OCI-LY3 (cell line): Measurements from ENCODE around the gene KLF8.

Source experiments
- H2AFZ ChIP-seq: fragments of 200-600, 300-600 bp; shearing (Covaris generic); 2 replicates; pipeline ENCODE4 v1.6.0; 2014; ENCODE audit warnings: antibody characterized with exemption, low read depth, low read length
- H3K27ac ChIP-seq: fragments of 200-600, 300-600 bp; sonication (generic); 2 replicates; pipeline ENCODE4 v1.5.1; 2014; ENCODE audit warnings: mild to moderate bottlenecking, low read length, moderate library complexity, mixed read lengths
- H3K27me3 ChIP-seq: fragments of 200-600, 300-600 bp; sonication (generic); 2 replicates; pipeline ENCODE4 v1.6.1; 2014; ENCODE audit warnings: low read depth, low read length, mixed read lengths
- H3K36me3 ChIP-seq: fragments of 200-600, 300-600 bp; sonication (generic); replicated peaks from 2 replicates; pipeline ENCODE3; 2014; ENCODE audit warnings: low read depth, low read length, mixed read lengths
- H3K4me1 ChIP-seq: fragments of 300-600, 200-600 bp; sonication (generic); 2 replicates; pipeline ENCODE4 v1.6.1; 2014; ENCODE audit warnings: low read length, mixed read lengths
- H3K4me2 ChIP-seq: fragments of 200-600, 300-600 bp; sonication (generic); 2 replicates; pipeline ENCODE4 v1.6.1; 2014; ENCODE audit warnings: low read length, mixed read lengths
- H3K4me3 ChIP-seq: fragments of 300-600, 200-600 bp; sonication (generic); 2 replicates; pipeline ENCODE4 v1.5.1; 2014; ENCODE audit warnings: antibody characterized with exemption, mild to moderate bottlenecking, low read length, moderate library complexity
- H3K79me2 ChIP-seq: fragments of 300-600, 200-600 bp; shearing (Covaris generic); 2 replicates; pipeline ENCODE4 v1.6.1; 2014; ENCODE audit warnings: mild to moderate bottlenecking, low read length, mixed read lengths
- H3K9ac ChIP-seq: fragments of 300-600, 200-600 bp; shearing (Covaris generic); 2 replicates; pipeline ENCODE4 v1.6.0; 2014; ENCODE audit warnings: mild to moderate bottlenecking, low read length, moderate library complexity
- H3K9me3 ChIP-seq: fragments of 200-600, 300-600 bp; shearing (Covaris generic); 2 replicates; pipeline ENCODE4 v1.6.1; 2014; ENCODE audit warnings: low read length, mixed read lengths; ENCODE audit not compliant: insufficient read depth
- H4K20me1 ChIP-seq: fragments of 200-600, 300-600 bp; sonication (generic); 2 replicates; pipeline ENCODE4 v1.6.1; 2016; ENCODE audit warnings: low read length, mixed read lengths; ENCODE audit not compliant: insufficient read depth
- CTCF ChIP-seq: fragments of 200-600, 300-600 bp; sonication (generic); IDR thresholded peaks from 2 replicates; pipeline ENCODE4 v1.5.1; 2014; ENCODE audit warnings: antibody characterized with exemption, low read length, low read depth
- EZH2phosphoT487 ChIP-seq: fragments of 200-600 bp; shearing (Covaris generic); IDR thresholded peaks from 2 replicates; pipeline ENCODE4 v1.6.1; 2018; ENCODE audit warnings: antibody characterized with exemption, mixed run types, low read depth

Gene KLF8

DNA sequence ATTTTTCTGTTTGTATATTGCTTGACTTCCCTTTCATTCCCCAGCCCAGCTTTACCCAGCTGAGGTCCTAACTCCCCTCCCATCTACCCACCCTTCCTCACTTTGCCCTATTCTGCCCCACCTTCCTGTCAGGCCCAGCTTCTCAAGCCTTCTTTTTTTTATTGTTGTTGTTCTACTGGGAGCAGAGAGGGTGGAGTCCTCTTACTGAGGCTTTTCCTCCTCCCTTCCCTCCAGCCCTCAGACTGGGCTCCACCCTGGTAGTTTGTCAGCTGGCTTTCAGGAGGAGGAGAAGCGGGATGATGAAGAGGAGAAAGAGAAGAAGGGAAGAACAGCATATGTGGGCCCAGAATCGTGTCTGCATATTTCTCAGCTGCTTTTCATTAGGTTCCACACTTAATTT, 3.2 kb upstream of the KLF8 start:
- Histone ChIP-seq H3K9ac (no peak overlapping the region), H3K4me1 (0 out of 2 replicates have a peak, but pooled peaks cover 3% of the 10 kb centered on the region), H3K9me3 (no peaks in the 10 kb centered on the region), H2AFZ (no peak overlapping the region), H4K20me1 (no peaks in the 10 kb centered on the region), H3K27me3 (no peaks in the 10 kb centered on the region; the same call in 1 of the 2 replicates), H3K4me3 (no peak overlapping the region), H3K36me3 (no peaks in the 10 kb centered on the region), H3K27ac (no peak overlapping the region), H3K79me2 (no peaks in the 10 kb centered on the region), H3K4me2 (no peak overlapping the region)
- TF ChIP-seq EZH2phosphoT487 (no peak), CTCF (no peak)

GRCh38 chrX:56231537-56232090, 542 bp upstream of the KLF8 start:
- no peaks in the 10 kb centered on the region for H3K9me3 ChIP-seq

DNA sequence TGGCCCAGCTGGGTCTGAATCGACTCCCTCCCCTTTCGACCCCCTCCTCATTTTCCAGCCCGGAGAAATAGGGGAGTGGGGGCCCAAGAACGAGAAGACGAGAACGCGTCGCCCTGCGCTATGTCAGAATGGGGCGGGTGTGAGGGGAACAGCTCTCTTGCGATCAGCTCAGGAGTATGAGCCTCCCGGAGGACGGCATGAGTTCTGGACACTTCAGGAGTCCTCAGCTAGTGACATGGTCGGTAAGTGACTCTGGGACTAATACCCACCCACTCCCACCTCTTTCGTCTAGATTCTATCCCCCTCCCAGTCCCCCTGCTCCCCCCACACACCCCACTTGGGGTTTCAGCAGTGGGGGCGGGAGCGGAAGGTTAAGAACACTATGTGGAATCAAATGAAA, 944 bp downstream of the KLF8 start:
- Histone ChIP-seq H4K20me1 (no peaks in the 10 kb centered on the region), H3K4me1 (0 out of 2 replicates have a peak, but pooled peaks cover 3% of the 10 kb centered on the region), H3K4me2 (peak overlapping the region; percentile 78)

More at GRCh38 chrX:56231537-56232090, 542 bp upstream of the KLF8 start:
- Histone ChIP-seq H4K20me1 (no peaks in the 10 kb centered on the region), H3K4me2 (peak overlapping the region; percentile 78), H3K9ac (no peak overlapping the region), H3K27me3 (no peaks in the 10 kb centered on the region; the same call in 1 of the 2 replicates), H2AFZ (0 out of 2 replicates have a peak overlapping the region, but pooled peaks have one; percentile 15), H3K36me3 (no peaks in the 10 kb centered on the region), H3K27ac (no peak overlapping the region), H3K4me3 (peak overlapping the region; percentile 77), H3K79me2 (no peaks in the 10 kb centered on the region), H3K4me1 (0 out of 2 replicates have a peak, but pooled peaks cover 3% of the 10 kb centered on the region)
- TF ChIP-seq CTCF (no peak), EZH2phosphoT487 (no peak)

More for the DNA sequence above, 944 bp downstream of the KLF8 start:
- no peaks in the 10 kb centered on the region for H3K79me2 ChIP-seq
- no peaks in the 10 kb centered on the region for H3K36me3 ChIP-seq
- TF ChIP-seq EZH2phosphoT487 (no peak), CTCF (no peak)
- H3K27ac ChIP-seq: no peak overlapping the region
- peak overlapping the region; percentile 77 for H3K4me3 ChIP-seq
- H2AFZ ChIP-seq: peak overlapping the region; percentile 70
- H3K9me3 ChIP-seq: no peaks in the 10 kb centered on the region
- H3K27me3 ChIP-seq: no peaks in the 10 kb centered on the region; the same call in 1 of the 2 replicates
- peak overlapping the region; percentile 43 for H3K9ac ChIP-seq
